DOHH2 (cell line): ENCODE measurements around the gene FAM174B.

ENCODE experiments used
- EZH2phosphoT487 ChIP-seq: fragments of 200-600 bp; sonication (generic); IDR thresholded peaks from 2 replicates; pipeline ENCODE4 v1.6.1; 2017; ENCODE audit warnings: borderline replicate concordance, mild to moderate bottlenecking, antibody characterized with exemption, low read length, moderate library complexity, mixed read lengths
- TF ChIP-seq, protein P1 (sequence below): fragments of 200-600 bp; sonication (generic); IDR thresholded peaks from one replicate; pipeline ENCODE4 v1.5.1; 2014; ENCODE audit warnings: antibody characterized with exemption, mild to moderate bottlenecking, low read depth, low read length; ENCODE audit not compliant: poor library complexity, severe bottlenecking

- TF ChIP-seq, protein P1, sequence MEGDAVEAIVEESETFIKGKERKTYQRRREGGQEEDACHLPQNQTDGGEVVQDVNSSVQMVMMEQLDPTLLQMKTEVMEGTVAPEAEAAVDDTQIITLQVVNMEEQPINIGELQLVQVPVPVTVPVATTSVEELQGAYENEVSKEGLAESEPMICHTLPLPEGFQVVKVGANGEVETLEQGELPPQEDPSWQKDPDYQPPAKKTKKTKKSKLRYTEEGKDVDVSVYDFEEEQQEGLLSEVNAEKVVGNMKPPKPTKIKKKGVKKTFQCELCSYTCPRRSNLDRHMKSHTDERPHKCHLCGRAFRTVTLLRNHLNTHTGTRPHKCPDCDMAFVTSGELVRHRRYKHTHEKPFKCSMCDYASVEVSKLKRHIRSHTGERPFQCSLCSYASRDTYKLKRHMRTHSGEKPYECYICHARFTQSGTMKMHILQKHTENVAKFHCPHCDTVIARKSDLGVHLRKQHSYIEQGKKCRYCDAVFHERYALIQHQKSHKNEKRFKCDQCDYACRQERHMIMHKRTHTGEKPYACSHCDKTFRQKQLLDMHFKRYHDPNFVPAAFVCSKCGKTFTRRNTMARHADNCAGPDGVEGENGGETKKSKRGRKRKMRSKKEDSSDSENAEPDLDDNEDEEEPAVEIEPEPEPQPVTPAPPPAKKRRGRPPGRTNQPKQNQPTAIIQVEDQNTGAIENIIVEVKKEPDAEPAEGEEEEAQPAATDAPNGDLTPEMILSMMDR: no peak
- no peak for TF ChIP-seq EZH2phosphoT487
Observed at GRCh38 chr15:92571824-92572223, 83.8 kb downstream of the FAM174B start.
